Endothelial cell of umbilical vein (primary cell): ENCODE data around the gene GVQW3.

Experiments
- CTCF ChIP-seq, 2 donors: IDR thresholded peaks; 1 replicate in 1 of 2; 2 replicates in 1 of 2; pipeline ENCODE4 v1.5.1; 2011; ENCODE audit warnings: low read length in 2 of 2, mild to moderate bottlenecking in 2 of 2, moderate library complexity in 2 of 2, control low read depth in 1 of 2, inconsistent platforms in 1 of 2, low read depth in 1 of 2; ENCODE audit not compliant: insufficient read depth in 1 of 2; ENCODE audit errors: extremely low read depth in 1 of 2
- EZH2 ChIP-seq: IDR thresholded peaks from 2 replicates; pipeline ENCODE4 v1.6.1; 2012; ENCODE audit warnings: borderline replicate concordance, low read depth, mild to moderate bottlenecking, moderate library complexity, low read length, inconsistent platforms; ENCODE audit not compliant: severe bottlenecking
- GATA2 ChIP-seq: IDR thresholded peaks from 2 replicates; pipeline ENCODE4 v1.7.0; 2011; ENCODE audit warnings: low read depth, mild to moderate bottlenecking, moderate library complexity, mixed read lengths, low read length; ENCODE audit not compliant: insufficient read length, insufficient read depth
- JUN ChIP-seq: IDR thresholded peaks from 2 replicates; pipeline ENCODE4 v1.6.1; 2011; ENCODE audit warnings: borderline replicate concordance, low read depth; ENCODE audit not compliant: insufficient read length, insufficient read depth
- MAX ChIP-seq: IDR thresholded peaks from 2 replicates; pipeline ENCODE4 v1.6.1; 2011; ENCODE audit not compliant: insufficient read depth, insufficient read length
- POLR2A ChIP-seq: IDR thresholded peaks from 2 replicates; pipeline ENCODE4 v1.6.1; 2012; ENCODE audit warnings: low read depth, mild to moderate bottlenecking, control low read depth, low read length
- POLR2AphosphoS5 ChIP-seq: IDR thresholded peaks from 2 replicates; pipeline ENCODE4 v1.6.1; 2012; ENCODE audit warnings: low read depth, mild to moderate bottlenecking, control low read depth, low read length, moderate library complexity; ENCODE audit not compliant: insufficient read depth

- TF ChIP-seq CTCF (IDR thresholded peaks at IDR 0.05; ENCODE audit: extremely low read depth in 1 of 2, insufficient read depth in 1 of 2, low read depth in 1 of 2, low read length in 2 of 2) = no peak
- TF ChIP-seq GATA2 = no peak
- TF ChIP-seq EZH2 = no peak
- TF ChIP-seq JUN = no peak
- no peak for TF ChIP-seq MAX
- no peak for TF ChIP-seq POLR2AphosphoS5
- TF ChIP-seq POLR2A = no peak
Measured at GRCh38 chr11:76362716-76363115, 18.4 kb upstream of the GVQW3 start.
